Heart left ventricle (tissue), 13 donors: ENCODE results near the gene TRIM28.

Experiments used
- CTCF ChIP-seq, 12 donors: fragments of 200-600 bp; sonication (generic) in 4 of 12; IDR thresholded peaks; one replicate each; pipeline versions ENCODE4 v1.5.0 to v1.8.0; 2018 to 2022; ENCODE audit warnings: antibody characterized with exemption in 12 of 12, mild to moderate bottlenecking in 5 of 12
- POLR2A ChIP-seq, 2 donors: fragments of 450-650 bp; IDR thresholded peaks; one replicate each; pipeline ENCODE4 v1.6.1; 2017; ENCODE audit warnings: antibody characterized with exemption in 2 of 2, mild to moderate bottlenecking in 2 of 2, moderate library complexity in 2 of 2
- donor health status: ischemic (EF 13 %, LVEDD 7.1; RV severe dilation, severe dysfunction).
- donor health status: DM: no; HTN: yes; CAD: no.
- donor health status: DM: no; HTN: no; CAD: no.
- donor health status: ischemic (EF 25% LVEDD 6.9; RV normal size, moderate dysfunction).
- donor health status: ischemic (EF 25% LVEDD 5.7; RV mildly dilated, moderate dysfunction).
- donor health status: ischemic (EF 35%, LVEDD 5.7; RV mildly dilated, moderate dysfunction).
- donor health status: nonischemic (EF 11% LVEDD 7.7; RV severe dilation, severe dysfunction).
- donor health status: DM: yes; HTN: yes; CAD: no.
- donor health status: PGD.
- donor health status: ischemic (EF 29% LVEDD 5.4; RV normal size, mild dysfunction).
- donor health status: nonischemic (EF 23%, LVEDD 6.1; RV moderate dilation, normal function).

DNA sequence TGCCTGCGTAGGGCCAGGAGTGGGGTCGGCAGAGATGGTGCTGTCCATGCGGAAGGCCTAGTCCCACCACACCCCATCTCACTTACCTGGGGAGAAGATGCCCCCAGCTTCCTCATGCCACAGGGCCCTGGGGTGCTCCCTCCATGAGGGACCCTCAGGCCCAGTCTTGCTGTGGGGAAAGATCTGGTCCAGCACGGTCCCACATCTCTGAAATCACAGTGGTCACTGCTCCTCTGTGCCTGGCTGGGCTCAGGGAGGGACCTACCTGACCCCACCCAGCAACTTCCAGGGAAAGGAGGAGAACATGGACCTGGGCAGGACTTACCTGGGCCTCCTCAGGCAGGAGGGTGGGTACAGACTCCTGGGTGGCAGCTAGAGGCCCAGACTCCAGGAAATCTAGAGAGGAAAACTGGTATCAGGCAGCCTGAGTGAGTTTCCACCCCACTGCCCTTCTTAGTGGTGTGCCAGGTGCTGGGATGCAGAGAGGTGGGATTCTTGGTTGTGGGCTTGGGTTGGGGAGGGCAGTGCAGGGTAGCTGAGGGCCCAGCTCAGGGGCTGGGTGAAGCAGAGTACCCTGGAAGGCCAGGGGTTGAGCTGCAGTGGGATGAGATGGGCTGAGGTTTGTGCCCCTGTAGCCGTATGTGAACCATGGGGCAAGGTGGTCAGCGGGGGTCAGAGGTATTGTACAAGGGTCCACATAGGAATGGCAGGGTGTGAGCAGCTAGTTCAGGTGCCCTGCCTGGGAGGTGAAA lies 25.5 kb downstream of the TRIM28 start:
- no peak for TF ChIP-seq POLR2A (IDR thresholded peaks at IDR 0.05)
- no peak for TF ChIP-seq CTCF (IDR thresholded peaks at IDR 0.05)
